ENCODE results near the gene ATXN3L.
"Not testable (repeated sequence)": the region's sequence is repeated elsewhere in the genome, so short reads cannot be mapped to it uniquely, and the experiment has no call there.

Gene ATXN3L

GRCh38 chrX:13305108-13305507 is 14.7 kb downstream of the ATXN3L start:
- no peak for DNase-seq (ENCODE audit: low read depth)

GRCh38 chrX:13304052-13304451 is 15.8 kb downstream of the ATXN3L start:
- no peak for DNase-seq (ENCODE audit: low read depth)

GRCh38 chrX:13303248-13303647 is 16.6 kb downstream of the ATXN3L start:
- DNase-seq (ENCODE audit: low read depth): not testable (repeated sequence)

- no peak for DNase-seq (ENCODE audit: low read depth)
Measured at GRCh38 chrX:13298836-13299235, 21.0 kb downstream of the ATXN3L start.

- no peak for DNase-seq (ENCODE audit: low read depth)
Measured at GRCh38 chrX:13295841-13296240, 24.0 kb downstream of the ATXN3L start.

GRCh38 chrX:13293700-13294099 is 26.2 kb downstream of the ATXN3L start:
- DNase-seq (ENCODE audit: low read depth): no peak

- no peak for DNase-seq (ENCODE audit: low read depth)
Measured at GRCh38 chrX:13290891-13291614, 28.8 kb downstream of the ATXN3L start.

- DNase-seq (ENCODE audit: low read depth): no peak
Measured at GRCh38 chrX:13288671-13289070, 31.2 kb downstream of the ATXN3L start.

- no peak for DNase-seq (ENCODE audit: low read depth)
Measured at GRCh38 chrX:13287816-13288215, 32.0 kb downstream of the ATXN3L start.

- DNase-seq (ENCODE audit: low read depth): no peak
Measured at GRCh38 chrX:13285693-13286092, 34.2 kb downstream of the ATXN3L start.

- no peak for DNase-seq (ENCODE audit: low read depth)
Measured at GRCh38 chrX:13285229-13285628, 34.6 kb downstream of the ATXN3L start.

GRCh38 chrX:13284570-13284969 is 35.3 kb downstream of the ATXN3L start:
- DNase-seq (ENCODE audit: low read depth): no peak

GRCh38 chrX:13283950-13284546 is 35.8 kb downstream of the ATXN3L start:
- no peak for DNase-seq (ENCODE audit: low read depth)

GRCh38 chrX:13283512-13283911 is 36.3 kb downstream of the ATXN3L start:
- no peak for DNase-seq (ENCODE audit: low read depth)

- no peak for DNase-seq (ENCODE audit: low read depth)
Measured at GRCh38 chrX:13281289-13281688, 38.6 kb downstream of the ATXN3L start.

- DNase-seq (ENCODE audit: low read depth): no peak
Measured at GRCh38 chrX:13279279-13280018, 40.4 kb downstream of the ATXN3L start.

GRCh38 chrX:13277539-13277938 is 42.3 kb downstream of the ATXN3L start:
- DNase-seq (ENCODE audit: low read depth): no peak

GRCh38 chrX:13276991-13277390 is 42.9 kb downstream of the ATXN3L start:
- DNase-seq (ENCODE audit: low read depth): no peak

- DNase-seq (ENCODE audit: low read depth): no peak
Measured at GRCh38 chrX:13275031-13275430, 44.8 kb downstream of the ATXN3L start.

- no peak for DNase-seq (ENCODE audit: low read depth)
Measured at GRCh38 chrX:13272426-13272825, 47.4 kb downstream of the ATXN3L start.

GRCh38 chrX:13271511-13271910 is 48.3 kb downstream of the ATXN3L start:
- no peak for DNase-seq (ENCODE audit: low read depth)

- no peak for DNase-seq (ENCODE audit: low read depth)
Measured at GRCh38 chrX:13270360-13270759, 49.5 kb downstream of the ATXN3L start.

- no peak for DNase-seq (ENCODE audit: low read depth)
Measured at GRCh38 chrX:13268874-13269273, 51.0 kb downstream of the ATXN3L start.

All from stimulated activated CD4-positive, alpha-beta T cell treated with anti-CD3 and anti-CD28 coated beads, Interleukin-2, amount 100 ng/mL, for 4 hours (primary cell).